Measurements from ENCODE around the gene FABP1.

Gene FABP1

DNA sequence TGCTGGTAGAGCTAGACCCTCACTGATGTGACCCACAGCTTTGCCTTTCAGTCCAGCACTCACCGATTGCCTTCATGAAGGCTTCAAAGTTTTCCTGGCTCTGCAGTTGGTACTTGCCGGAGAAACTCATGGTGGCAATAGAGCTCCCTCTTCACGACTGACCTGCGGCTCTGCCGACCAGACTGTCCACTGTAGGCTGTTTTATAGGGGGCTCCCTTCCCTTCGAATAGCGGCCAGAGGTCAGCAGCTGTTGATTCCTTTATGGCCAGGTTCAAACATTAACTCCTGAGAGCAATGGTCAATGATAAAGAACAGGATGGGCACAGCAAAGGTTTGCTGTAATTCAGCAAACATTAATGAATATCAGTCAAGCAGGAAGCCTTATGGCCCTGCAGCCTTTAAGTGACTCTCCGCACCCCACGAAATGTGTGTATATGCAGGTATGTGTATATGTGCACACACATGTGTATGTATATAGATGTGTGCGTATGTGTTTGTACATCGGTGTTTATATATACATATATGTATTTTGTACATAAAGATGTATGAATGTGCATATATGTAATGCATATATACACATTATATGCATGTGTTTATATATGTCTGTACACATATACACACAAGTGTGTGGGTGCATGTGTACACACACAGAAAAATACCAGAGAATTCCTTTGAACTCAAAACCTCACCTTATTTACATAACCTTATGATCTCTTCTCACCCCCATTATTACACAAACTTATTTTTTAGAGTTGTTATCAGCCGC lies at the start of gene FABP1:
Gene FABP1 (minus strand): TSS at position 175 of the 766 bp plus-strand sequence. CDS start 45 bp downstream, at position 130.
- no peak for DNase-seq

DNA sequence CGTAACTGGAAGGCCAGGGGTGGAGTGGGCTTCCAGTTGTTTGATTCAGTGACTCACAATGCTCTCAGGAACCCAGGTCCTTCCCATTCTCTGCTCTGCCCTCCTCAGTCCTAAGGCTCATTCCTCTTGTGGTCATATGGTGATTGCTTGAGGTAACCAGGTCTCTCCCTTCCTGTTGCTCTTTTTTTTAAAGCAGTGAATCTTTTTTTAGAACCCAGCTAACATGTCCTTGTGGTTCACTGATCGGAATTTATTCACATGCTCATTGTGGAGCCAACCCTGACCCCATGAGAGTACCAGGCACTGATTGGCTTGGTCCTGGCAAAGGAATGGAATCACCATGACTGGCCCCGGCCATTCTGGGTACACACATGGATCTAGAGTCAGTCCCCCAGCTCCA lies 49.7 kb upstream of the FABP1 start:
- DNase-seq = no peak

DNA sequence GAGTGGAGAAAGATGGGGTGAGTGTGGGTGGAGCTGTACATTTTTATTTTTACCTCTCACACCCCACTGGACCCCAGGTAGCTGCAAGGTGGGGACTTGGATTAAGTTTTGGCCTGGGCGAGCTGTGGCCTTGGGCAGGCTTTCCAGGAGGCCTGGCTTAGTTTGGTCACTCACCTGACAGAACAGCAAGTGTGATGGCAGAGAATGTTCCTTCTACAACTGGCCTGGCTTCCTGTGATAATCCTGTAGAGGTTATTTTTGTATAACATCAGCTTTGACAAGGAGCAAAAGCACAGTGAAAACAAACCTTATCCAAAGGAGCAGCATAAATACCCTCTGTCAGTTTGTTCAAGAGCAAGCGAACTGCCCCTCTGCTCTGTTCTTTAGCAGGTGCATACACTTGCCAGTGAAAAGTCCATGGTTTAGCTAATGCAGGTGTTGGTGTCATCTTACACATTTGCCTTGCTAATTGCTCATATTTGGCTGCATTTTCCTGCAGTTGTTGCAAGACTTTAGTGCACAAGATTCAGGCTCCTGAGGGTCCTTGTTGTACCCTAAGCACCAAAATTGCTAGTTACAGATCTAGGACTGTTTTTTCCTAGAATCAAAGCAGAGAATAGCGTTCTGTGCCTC lies 48.6 kb upstream of the FABP1 start:
- DNase-seq = no peak

DNA sequence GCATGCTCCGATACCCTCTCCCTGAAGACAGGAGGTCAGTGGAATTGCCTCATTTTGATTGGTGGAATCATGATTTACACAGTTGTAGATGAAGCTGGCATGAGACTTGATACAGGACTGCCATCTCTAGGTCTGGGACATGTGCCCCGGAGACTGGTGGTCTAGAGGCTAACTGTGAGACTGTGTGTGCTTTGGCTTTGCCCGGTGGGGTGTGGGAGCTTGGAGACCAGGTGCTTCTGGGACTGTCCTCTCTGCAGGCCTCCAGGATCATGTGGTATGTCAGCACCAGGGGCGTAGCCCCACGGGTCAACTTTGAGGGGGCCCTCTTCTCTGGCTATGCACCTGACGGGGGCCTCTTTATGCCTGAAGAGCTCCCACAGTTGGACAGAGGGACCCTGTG lies 45.0 kb upstream of the FABP1 start:
- no peak for DNase-seq

DNA sequence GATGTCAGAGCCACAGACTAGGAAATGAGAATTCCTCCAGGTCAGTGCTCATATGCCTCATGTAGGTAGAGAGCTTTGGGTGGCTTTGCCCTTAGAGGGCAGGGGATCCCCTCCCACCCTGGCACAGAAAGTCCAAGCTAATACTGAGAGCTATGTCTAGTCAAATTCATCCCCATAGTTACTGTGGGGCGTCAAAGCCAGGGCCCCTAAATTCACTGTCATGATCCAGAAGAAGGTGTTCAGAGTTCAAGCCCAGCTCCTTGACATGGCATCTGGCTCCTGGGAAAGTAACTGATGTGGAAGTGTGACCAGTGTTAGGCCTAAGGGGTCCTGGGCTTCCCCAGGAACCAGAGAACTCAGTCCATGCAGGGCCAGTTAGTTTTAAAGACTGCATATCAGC lies 44.1 kb upstream of the FABP1 start:
- DNase-seq = no peak

DNA sequence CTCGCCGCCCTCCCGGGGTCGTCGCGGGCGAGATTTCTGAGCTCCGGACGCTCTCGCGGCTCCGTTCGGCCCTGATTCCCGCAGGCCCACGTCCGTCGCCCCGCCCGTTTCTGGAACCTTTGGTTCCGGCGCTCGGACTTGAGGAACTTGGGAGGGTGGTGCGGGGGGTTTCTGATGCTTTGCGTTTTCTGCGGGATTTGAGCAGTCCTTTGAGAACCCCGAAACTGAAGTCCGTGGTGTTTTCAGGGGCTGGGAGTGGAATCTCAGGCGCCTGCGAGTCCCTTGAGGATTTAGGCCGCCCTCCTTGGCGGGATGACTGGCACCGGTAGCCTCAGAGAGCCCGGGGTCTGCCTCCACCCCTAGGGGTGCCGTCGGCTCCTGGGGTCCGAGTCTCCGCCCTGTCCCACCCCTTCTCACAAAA lies 42.6 kb upstream of the FABP1 start:
- no peak for DNase-seq

DNA sequence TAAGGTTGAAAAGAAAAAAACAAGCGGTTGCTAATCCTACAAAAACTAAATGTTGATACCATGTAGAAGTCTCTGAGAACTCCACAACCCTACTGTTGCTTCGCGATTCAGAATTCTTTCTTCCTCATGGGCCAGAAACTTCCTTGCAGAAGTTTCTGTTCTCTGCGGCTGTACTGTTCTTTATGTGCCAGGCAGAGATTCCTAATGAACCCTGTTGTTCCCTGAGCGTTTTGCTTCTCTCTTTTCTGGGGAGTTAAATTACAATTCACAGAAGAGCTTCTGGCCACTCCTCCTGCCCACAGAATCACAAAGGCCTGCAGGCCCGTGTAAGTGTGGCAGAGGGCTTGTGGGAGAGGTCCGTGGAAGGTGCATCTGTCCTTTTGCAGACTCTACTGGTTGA lies 40.5 kb upstream of the FABP1 start:
- no peak for DNase-seq

DNA sequence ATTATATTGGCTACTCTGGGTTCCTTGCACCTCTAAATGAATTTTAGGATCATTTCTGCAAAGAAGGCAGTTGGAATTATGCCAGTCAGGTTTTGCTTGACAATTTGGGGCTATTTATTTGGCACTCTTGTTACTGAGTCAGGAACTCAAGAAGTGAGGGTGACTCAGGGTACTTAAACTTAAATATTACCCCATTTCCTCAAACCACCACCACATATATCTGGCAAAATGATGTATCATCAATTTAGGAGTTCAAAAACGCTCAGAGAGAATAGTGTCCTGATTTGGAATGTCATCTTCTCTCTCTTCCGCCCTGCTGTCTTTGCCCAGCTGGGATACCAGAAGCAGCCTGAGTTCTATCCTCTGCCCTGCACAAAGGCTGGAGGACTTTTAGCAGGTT lies 39.9 kb upstream of the FABP1 start:
- DNase-seq = no peak

DNA sequence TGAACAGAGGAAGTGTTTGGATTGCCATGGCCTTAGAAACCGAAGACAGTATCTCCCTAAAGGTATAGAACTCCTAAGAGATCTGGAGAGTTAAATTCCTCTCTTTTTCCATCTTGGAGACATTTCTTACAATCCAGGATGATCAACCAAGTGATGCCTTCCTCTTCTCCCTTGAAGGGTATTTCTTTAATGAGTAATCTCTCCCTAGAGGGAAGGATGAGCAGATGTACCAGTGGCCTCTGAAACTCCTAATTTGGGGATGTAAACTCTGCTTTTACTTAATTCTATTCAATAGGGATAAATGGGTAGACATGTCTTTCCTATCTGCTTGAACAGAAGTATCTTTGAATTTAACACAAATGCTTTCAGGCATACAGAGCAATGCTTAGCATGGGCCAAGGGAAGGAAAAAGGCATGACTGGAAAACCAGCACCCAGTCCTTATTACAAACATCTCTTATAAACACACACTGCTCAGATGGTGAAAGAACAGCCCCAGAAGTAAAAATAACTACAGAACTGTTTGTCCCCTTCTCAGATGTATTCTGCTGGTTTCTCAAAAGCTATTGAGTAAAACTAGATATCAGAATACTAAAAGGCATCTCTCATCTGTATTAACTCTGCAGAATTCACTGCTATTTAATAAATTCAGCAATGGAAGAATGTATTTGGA lies 37.6 kb upstream of the FABP1 start:
- no peak for DNase-seq

DNA sequence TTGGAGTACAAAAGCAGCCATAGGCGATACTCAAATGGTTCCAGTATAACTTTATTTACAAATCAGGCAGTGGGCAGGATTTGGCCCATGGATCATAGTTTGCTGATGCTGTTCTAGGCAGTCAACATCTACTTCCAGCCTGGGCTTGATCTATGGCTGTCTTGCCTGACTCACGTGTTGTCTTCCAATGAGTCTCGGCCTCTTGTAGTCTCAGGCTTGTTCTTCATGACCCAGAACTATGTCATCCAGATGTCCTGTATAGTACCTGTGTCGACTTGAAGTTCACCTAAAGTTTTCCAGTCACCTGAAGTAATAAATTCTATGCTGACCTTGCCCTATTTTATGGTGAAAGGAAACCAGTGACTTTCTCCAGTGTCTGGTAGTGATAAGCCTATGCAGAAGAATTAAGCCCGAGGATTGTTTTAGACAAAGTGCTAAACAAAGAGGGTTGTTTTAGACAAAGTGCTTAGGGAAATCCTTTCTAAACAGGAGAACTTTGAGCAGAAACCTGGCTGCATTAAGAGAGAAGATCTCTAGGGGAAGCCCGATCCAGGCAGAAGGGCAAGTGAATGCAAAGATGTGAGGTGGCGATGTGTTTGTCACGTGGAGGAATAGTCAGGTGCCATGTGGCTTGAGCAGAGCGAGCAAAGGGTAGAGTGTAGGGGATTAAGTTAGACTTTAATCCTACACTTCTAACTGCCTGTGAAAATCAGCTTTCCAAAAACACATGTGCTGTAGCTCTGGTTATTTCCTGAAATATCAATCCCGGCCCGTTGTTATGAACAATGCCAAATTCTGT lies 33.8 kb upstream of the FABP1 start:
- DNase-seq = no peak

DNA sequence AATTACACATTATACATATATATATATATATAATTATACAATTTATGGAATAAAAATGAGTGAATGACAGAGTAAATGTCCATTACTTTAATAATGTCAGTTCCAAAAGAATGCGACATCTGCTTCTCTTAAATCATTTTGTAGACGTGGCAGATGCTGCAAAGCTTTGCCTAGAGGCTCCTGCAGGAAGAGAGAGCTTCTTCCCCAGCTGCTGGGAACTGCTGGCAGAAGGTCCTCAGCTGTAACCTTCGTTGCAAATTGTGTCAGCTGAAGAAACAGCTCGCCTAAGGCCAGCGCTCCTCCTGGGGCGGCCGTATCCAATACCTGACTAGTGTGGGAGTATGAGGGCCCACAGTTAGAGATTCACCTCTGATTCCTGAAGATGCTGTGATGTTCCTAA lies 32.7 kb upstream of the FABP1 start:
- DNase-seq = no peak

DNA sequence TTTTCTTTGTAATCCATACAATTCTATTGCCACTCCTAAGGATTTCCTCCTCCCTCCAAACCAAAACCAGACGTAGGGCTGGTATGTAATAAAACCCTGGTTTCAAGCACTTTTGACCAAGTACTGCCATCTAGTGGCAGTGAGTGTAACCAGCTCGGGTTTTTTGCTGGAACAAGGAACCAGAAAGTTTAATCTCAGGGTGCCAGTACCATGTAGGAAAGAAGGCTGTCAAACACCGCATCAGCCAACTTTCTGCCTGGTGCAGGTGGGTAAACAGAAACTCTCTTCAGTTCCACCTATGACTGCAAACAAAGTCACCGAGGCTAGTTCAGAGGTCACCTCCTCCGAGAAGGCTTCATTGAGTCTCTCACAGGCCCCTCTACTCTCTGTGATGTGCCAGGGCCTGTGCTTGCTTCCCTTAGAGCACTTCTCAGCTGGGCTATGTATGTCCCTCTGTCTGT lies 32.1 kb upstream of the FABP1 start:
- DNase-seq = no peak

DNA sequence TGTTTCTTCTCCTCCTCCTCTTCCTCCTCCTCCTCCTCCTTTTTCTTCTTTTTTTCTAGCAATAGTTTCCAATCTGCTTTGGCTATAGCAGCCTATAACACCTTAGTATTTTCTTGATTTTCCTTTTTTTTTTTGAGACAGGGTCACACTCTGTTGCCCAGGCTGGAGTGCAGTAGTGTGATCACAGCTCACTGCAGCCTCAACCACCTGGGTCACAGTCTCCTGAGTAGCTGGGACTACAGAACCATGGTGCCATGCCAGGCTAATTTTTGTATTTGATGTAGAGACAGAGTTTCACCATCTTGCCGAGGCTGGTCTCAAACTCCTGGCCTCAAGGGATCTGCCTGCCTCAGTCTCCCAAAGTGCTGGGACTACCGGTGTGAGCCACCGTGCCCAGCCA lies 31.6 kb upstream of the FABP1 start:
- DNase-seq = no peak

DNA sequence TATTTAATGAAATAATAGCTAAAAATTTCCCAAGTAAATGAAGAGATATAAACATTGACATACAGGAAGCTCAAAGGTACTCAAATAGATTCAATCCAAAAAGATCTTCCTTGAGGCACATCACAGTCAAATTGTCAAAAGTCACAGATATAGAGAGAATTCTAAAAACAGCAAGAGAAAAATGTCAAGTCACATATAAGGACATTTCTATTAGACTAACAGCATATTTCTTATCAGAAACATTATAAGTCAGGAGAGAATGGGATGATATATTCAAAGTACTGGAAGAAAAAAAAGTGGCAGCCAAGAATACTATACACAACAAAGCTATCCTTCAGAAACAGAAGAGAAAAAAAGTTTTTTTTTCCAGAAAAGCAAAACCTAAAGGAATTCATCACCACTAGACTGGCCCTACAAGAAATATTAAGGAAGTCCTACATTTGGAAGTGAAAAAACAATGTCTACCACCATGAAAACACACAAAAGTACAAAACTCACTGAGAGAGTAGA lies 21.1 kb upstream of the FABP1 start:
- DNase-seq = no peak

DNA sequence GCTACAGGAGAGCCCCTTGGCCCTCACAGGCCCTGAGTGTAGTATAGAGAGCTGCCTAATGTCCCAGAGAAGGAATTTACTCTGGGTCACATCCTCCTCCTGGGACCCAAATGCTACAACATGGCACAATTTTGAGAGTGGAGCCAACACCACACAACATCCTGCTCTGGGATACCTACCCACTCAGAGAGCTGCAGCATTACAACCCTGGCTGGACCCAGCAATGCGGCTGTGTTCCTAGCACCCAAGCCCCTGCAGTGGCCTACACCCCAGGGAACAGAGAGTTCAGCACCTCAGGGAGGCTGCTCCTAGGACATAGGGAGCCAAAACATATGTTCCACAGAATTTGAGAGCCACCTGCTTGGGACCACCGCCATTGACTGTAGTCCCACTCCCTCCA lies 19.3 kb upstream of the FABP1 start:
- DNase-seq = no peak

DNA sequence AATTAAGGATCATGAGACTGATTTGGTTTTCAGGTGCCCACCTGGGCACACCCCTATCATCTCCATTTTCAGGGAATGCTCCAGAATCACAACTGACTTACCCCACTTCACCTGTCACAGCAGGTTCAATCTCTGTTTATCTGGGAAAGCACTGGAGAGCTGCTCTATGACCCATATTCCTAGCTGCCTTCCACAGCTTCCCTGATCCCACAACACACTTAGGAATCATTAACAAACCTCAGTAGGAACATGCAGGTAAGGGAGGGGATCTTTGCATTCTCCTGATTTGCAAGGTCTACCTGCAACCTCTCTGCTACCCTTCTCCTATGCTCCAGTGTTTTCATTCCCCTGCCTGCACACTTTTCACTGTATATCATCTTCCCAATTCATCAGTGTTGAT lies 18.7 kb upstream of the FABP1 start:
- DNase-seq = no peak

DNA sequence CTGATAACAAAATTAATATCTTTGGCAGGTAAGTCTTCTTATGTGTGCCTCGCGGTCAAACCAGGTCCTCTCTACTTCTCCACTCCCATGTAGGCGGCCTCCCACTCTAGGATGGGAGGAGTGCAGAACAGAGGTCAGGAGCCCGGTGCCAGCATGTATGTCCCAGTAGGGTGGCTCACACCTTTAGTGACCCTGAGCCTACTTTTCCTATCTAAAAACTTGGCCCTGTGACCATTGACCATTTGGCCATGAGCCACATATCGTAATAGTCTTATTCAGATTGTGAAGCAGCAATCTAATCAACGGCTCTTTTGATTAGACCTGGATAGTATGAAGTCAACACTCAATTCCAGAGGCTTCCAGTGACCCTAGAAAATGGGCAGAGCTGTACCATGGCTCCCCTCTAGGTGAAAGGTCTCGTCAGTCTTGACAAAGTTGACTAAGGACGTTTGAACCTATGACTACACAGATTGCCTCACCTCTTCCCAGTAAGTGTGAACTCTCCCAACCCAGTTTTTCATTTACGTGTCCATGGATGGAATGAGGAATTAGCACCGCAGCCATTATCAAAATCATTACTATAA lies 17.1 kb upstream of the FABP1 start:
- DNase-seq = no peak

DNA sequence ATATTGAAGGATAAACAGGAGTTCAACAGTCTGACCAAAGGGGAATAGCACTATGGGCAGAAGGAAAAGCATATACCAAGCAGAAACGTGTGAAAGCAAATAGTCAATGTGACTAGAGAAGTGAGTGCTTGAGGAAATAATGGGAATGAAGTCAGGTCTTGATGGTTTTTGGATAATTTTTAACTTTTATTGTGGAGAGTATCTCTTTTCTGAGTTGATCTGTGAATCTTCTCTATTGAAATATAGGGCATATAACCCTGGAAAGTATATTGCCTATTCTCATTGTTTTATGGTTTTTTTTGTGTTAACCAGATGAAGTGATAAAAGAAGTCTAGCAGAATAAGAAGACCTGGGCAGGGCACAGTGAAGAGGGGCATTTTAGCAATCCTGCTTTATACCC lies 16.4 kb upstream of the FABP1 start:
- DNase-seq = no peak

DNA sequence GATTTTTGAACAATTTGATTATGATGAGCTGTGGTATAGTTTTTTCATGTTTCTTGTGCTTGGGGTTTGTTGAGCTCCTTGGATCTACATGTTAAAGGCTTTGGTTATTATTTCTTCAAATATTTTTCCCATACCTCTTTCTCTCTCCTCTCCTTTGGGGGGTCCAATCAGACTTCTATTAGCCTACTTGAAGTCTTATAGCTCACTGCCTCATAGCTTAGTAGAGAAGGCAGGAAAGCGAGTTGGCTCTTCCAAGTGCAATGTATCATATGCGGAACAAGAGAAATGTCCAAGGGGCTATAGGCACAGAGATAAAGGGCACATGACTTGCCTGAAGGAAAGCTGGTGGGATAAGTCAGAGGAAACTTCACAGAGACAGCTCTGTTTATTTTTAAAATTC lies 14.1 kb upstream of the FABP1 start:
- no peak for DNase-seq

DNA sequence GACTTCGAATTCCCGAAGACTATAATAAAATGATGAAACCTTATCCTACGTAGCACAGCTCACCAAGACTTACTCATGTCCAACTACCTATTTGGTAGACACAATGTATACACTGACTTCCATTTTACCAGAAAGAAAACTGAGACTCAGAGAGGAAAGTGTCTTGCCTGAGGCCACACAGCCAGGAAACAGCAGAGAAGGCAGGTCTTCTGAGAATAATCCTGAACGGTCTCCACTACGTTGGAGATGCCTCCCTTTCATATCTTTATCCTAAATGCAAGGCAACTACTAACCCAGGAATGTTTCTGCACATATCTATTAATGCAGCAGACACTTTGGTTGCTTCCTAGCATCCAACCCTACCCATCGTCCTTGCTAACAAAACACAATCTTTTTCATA lies 11.9 kb upstream of the FABP1 start:
- DNase-seq = no peak

DNA sequence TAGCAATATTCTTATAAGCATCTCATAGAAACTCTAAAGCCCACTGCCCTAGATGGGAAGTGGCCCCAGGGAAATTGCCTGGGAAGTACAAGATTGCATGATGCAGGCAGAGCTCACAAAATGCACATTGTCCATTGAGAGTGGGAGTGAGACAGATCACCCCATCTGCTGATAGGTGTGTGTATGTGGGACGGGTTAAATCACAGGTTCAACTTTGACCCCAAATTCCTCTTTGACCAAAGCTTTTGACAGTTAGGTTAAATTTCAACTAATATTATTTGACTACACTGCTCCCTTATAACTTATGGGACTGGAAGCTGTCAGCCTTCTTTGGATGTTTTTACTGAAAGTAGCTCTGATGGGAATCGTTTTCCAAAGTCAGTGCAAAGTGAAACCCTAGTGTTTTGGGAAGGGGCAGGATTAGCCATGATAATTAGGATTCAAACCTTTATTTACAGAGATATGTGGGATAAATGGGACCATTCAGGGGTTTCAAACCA lies 11.4 kb upstream of the FABP1 start:
- DNase-seq = no peak

DNA sequence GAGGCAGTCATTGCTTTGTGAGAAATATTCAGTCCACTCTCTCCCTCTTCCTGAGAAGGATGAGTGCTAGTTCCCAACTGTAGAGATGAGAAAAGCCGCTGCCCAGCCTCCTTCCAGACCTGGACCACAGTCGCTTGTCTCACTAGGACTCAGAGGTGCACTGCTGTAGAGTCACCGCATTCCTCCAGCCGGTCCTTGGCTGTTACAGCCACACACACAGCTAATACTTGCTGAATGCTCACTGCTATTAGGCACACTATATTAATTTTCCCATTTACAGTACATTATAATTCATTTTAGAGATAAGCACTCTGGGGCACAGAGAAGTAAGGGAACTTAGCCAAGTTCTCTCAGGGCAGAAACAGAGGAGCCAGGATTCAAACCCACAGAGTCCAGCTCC lies 10.0 kb upstream of the FABP1 start:
- no peak for DNase-seq

DNA sequence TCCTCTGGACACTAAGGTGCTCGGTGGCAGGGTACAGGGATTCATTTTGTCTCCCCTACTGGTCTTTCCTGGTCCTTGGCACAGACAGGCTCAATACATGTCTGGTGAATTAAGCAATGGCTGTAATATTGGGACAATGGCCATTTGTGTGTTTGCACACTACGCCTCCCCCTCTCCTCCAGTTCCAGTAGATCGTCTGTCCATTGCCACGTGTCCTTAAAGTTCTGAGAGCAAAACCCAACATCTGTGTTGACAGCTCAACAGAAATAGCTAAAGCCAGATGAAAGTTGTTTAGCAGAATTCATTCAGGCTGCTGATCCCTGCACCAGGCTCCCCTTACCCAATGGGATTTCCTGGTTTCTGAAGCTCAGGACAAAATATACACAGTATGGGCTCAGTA lies 9.0 kb upstream of the FABP1 start:
- no peak for DNase-seq

Measured in NK-92 treated with Interleukin-12 subunit alpha and Interleukin-12 subunit beta, amount 100 ng/mL, for 24 hours (cell line).